ENCODE data around the gene OR51M1. TPM values are rescaled to one million over a fixed set of nuclear protein-coding genes. Genes with fewer than 3 reads are reported as not detected.

The OR51M1 gene
- total and polyA plus RNA-seq, 2 donors (not counting 1 experiment from before 2014, with no cell fraction given): not detected

DNA sequence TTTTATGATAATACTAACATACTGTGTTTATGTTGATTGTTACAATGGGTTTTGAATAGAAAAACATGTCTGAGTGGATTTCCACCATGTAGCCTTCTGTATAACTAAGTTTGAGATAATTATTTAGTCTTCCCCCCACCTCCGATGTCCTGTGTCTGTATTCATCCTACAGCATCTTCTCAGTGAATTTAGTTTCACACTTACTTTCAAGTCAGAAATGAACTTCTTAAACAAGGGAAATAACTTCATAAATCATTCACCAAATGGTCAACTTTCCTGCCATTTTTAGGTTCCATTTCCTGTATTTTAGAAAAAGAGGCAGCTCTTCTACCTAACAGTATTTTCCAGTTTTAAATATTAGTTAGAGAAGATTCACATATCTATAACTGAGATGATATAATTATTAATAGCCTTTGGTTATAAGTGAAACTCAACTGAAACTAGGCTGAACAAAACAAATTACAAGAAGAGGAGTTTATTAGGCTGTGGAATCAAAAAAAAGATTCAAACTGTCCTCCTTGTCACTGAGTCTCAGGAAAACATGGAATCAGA, 43.8 kb upstream of the OR51M1 start:
- Histone ChIP-seq H3K4me1 (ENCODE audit: control insufficient read depth, extremely low read depth, insufficient read depth, low read length) (no peaks in the 10 kb centered on the region), H3K9ac (ENCODE audit: insufficient read depth, low read length) (no peak overlapping the region), H3K27ac (ENCODE audit: insufficient read depth, low read length) (no peak overlapping the region), H3K4me2 (ENCODE audit: extremely low read depth, insufficient read depth, low read length) (no peak overlapping the region), H3K9me3 (ENCODE audit: control insufficient read depth, insufficient read depth, low read depth, low read length) (no peaks in the 10 kb centered on the region), H3K27me3 (ENCODE audit: control insufficient read depth, insufficient read depth, low read length) (no peaks in the 10 kb centered on the region), H3K36me3 (ENCODE audit: control insufficient read depth, insufficient read depth, low read length) (no peaks in the 10 kb centered on the region), H3K79me2 (ENCODE audit: control insufficient read depth, insufficient read depth, low read length) (no peaks in the 10 kb centered on the region), H4K20me1 (ENCODE audit: control insufficient read depth, extremely low read depth, insufficient read depth, low read length) (no peaks in the 10 kb centered on the region), H3K4me3 (replicated peaks in 1 of 4; ENCODE audit: control extremely low read depth in 1 of 4, insufficient read depth in 1 of 4, low read depth in 3 of 4, low read length in 4 of 4) (no peak overlapping the region), H2AFZ (ENCODE audit: low read length) (no peak overlapping the region)
- DNase-seq (ENCODE audit: low read depth in 2 of 2): no peak
- TF ChIP-seq EZH2 (IDR thresholded peaks at IDR 0.05; ENCODE audit: low read length, missing control alignments): no peak
- TF ChIP-seq, protein P1, sequence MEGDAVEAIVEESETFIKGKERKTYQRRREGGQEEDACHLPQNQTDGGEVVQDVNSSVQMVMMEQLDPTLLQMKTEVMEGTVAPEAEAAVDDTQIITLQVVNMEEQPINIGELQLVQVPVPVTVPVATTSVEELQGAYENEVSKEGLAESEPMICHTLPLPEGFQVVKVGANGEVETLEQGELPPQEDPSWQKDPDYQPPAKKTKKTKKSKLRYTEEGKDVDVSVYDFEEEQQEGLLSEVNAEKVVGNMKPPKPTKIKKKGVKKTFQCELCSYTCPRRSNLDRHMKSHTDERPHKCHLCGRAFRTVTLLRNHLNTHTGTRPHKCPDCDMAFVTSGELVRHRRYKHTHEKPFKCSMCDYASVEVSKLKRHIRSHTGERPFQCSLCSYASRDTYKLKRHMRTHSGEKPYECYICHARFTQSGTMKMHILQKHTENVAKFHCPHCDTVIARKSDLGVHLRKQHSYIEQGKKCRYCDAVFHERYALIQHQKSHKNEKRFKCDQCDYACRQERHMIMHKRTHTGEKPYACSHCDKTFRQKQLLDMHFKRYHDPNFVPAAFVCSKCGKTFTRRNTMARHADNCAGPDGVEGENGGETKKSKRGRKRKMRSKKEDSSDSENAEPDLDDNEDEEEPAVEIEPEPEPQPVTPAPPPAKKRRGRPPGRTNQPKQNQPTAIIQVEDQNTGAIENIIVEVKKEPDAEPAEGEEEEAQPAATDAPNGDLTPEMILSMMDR (conservative IDR thresholded peaks at IDR 0.05 in 1 of 2, IDR thresholded peaks at IDR 0.05 in 1 of 2; ENCODE audit: low read depth in 1 of 2, low read length in 2 of 2): no peak

- TF ChIP-seq, protein P1 (conservative IDR thresholded peaks at IDR 0.05 in 1 of 2, IDR thresholded peaks at IDR 0.05 in 1 of 2; ENCODE audit: low read depth in 1 of 2, low read length in 2 of 2): no peak
- TF ChIP-seq EZH2 (IDR thresholded peaks at IDR 0.05; ENCODE audit: low read length, missing control alignments): no peak
- Histone ChIP-seq H2AFZ (ENCODE audit: low read length) (no peak within 1 kb of the TSS), H3K4me1 (ENCODE audit: control insufficient read depth, extremely low read depth, insufficient read depth, low read length) (no peaks in the 10 kb centered on the region), H3K9ac (ENCODE audit: insufficient read depth, low read length) (no peak within 1 kb of the TSS), H3K79me2 (ENCODE audit: control insufficient read depth, insufficient read depth, low read length) (no peaks in the 10 kb centered on the region), H3K4me3 (replicated peaks in 1 of 4; ENCODE audit: control extremely low read depth in 1 of 4, insufficient read depth in 1 of 4, low read depth in 3 of 4, low read length in 4 of 4) (no peak within 1 kb of the TSS), H3K27me3 (ENCODE audit: control insufficient read depth, insufficient read depth, low read length) (no peaks in the 10 kb centered on the region), H3K4me2 (ENCODE audit: extremely low read depth, insufficient read depth, low read length) (no peak within 1 kb of the TSS), H3K27ac (ENCODE audit: insufficient read depth, low read length) (no peak within 1 kb of the TSS), H4K20me1 (ENCODE audit: control insufficient read depth, extremely low read depth, insufficient read depth, low read length) (no peaks in the 10 kb centered on the region), H3K9me3 (ENCODE audit: control insufficient read depth, insufficient read depth, low read depth, low read length) (no peaks in the 10 kb centered on the region), H3K36me3 (ENCODE audit: control insufficient read depth, insufficient read depth, low read length) (no peaks in the 10 kb centered on the region)
- DNase-seq (ENCODE audit: low read depth in 2 of 2): peak in 1 of 2 donors; percentile 24
Observed at GRCh38 chr11:5343474-5344335, 39.9 kb upstream of the OR51M1 start, which contains the start of gene OR51B5. Gene OR51B5 (minus strand): TSS chr11:5343524. CDS start chr11:5343524, 0 bp downstream.

DNA sequence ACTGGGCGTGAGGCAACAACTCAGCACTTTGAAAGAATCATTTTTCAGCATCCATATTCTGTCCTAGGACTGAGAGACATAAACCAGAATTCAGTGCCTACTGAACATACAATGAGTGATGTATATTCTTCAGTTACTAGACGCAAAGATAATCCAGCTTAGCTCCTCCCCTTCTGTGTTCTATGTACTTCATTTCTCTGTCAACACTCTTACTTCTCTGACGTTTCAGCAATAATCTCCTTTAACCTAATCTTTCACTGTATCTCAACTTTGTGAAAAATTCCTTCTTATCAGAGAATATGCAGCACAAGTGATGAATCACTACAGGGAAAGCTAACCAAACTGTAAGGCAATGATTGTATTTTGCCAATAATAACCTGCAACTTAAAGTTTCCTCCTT, 37.8 kb upstream of the OR51M1 start:
- no peaks in the 10 kb centered on the region for H3K9me3 ChIP-seq (ENCODE audit: control insufficient read depth, insufficient read depth, low read depth, low read length)
- H3K27me3 ChIP-seq (ENCODE audit: control insufficient read depth, insufficient read depth, low read length): no peaks in the 10 kb centered on the region
- no peaks in the 10 kb centered on the region for H3K4me1 ChIP-seq (ENCODE audit: control insufficient read depth, extremely low read depth, insufficient read depth, low read length)
- H4K20me1 ChIP-seq (ENCODE audit: control insufficient read depth, extremely low read depth, insufficient read depth, low read length): no peaks in the 10 kb centered on the region
- H3K27ac ChIP-seq (ENCODE audit: insufficient read depth, low read length): no peak overlapping the region
- no peaks in the 10 kb centered on the region for H3K36me3 ChIP-seq (ENCODE audit: control insufficient read depth, insufficient read depth, low read length)
- peak in 1 of 2 donors; percentile 36 for DNase-seq (ENCODE audit: low read depth in 2 of 2)
- H2AFZ ChIP-seq (ENCODE audit: low read length): peak overlapping the region; percentile 49
- H3K79me2 ChIP-seq (ENCODE audit: control insufficient read depth, insufficient read depth, low read length): no peaks in the 10 kb centered on the region
- TF ChIP-seq, protein P1 (conservative IDR thresholded peaks at IDR 0.05 in 1 of 2, IDR thresholded peaks at IDR 0.05 in 1 of 2; ENCODE audit: low read depth in 1 of 2, low read length in 2 of 2): no peak
- TF ChIP-seq EZH2 (IDR thresholded peaks at IDR 0.05; ENCODE audit: low read length, missing control alignments): no peak
- no peak overlapping the region for H3K4me3 ChIP-seq (replicated peaks in 1 of 4; ENCODE audit: control extremely low read depth in 1 of 4, insufficient read depth in 1 of 4, low read depth in 3 of 4, low read length in 4 of 4)
- no peak overlapping the region for H3K9ac ChIP-seq (ENCODE audit: insufficient read depth, low read length)
- H3K4me2 ChIP-seq (ENCODE audit: extremely low read depth, insufficient read depth, low read length): no peak overlapping the region

All from fibroblast of lung (primary cell).